IMR-90 (cell line): Measurements from ENCODE around the gene GNG2. TPM values are rescaled to one million over a fixed set of nuclear protein-coding genes. Genes with fewer than 3 reads are reported as not detected.

ENCODE experiments used
- ATAC-seq: fragments of 200-7000 bp; cut with Tn5 transposase; 2 replicates; pipeline ENCODE4 v1.9.1; 2020; ENCODE audit warnings: low read depth, mild to moderate bottlenecking, moderate library complexity
- BruUV-seq: library from RNA; stranded (reverse); fragments of 400-500 nt; replicated peaks from 2 replicates; lab custom pipeline; 2021; lab: Mats Ljungman, UMichigan
- CTCF ChIA-PET: fragments of 300-600 bp; formaldehyde crosslinking; extraction: SDS; loops from one replicate; lab custom pipeline; 2021; ENCODE audit warnings: antibody characterized with exemption; lab: Yijun Ruan, JAX
- POLR2A ChIA-PET: fragments of 300-600 bp; sonication (Branson Sonifier 250); formaldehyde crosslinking; loops from one replicate; lab custom pipeline; 2022; ENCODE audit warnings: antibody characterized with exemption; ENCODE audit not compliant: unreplicated experiment; lab: Charles Lee
- DNase-seq: peaks from one replicate; pipeline ENCODE4 v3.0.0; 2013
- H2AFZ ChIP-seq: replicated peaks from 2 replicates; pipeline ENCODE3; 2013; ENCODE audit warnings: low read length, mild to moderate bottlenecking; ENCODE audit not compliant: poor library complexity
- H2AK5ac ChIP-seq: 2 replicates; pipeline ENCODE4 v1.6.1; 2013; ENCODE audit warnings: low read depth, low read length, inconsistent platforms
- H2AK9ac ChIP-seq: replicated peaks from 2 replicates; pipeline ENCODE3; 2013; ENCODE audit warnings: mild to moderate bottlenecking, low read depth, low read length, moderate library complexity; ENCODE audit not compliant: poor library complexity
- H2BK120ac ChIP-seq: 2 replicates; pipeline ENCODE4 v1.6.1; 2013; ENCODE audit warnings: low read depth, low read length, inconsistent platforms
- H2BK15ac ChIP-seq: 3 replicates; pipeline ENCODE4 v1.6.1; 2013; ENCODE audit warnings: low read depth, low read length, inconsistent platforms
- H2BK20ac ChIP-seq: 2 replicates; pipeline ENCODE4 v1.6.1; 2013; ENCODE audit warnings: low read depth, mild to moderate bottlenecking, inconsistent platforms, low read length, moderate library complexity
- H2BK5ac ChIP-seq: 2 replicates; pipeline ENCODE4 v1.6.1; 2013; ENCODE audit warnings: mild to moderate bottlenecking, low read depth, low read length, inconsistent platforms; ENCODE audit not compliant: poor library complexity, severe bottlenecking
- H3K14ac ChIP-seq: replicated peaks from 2 replicates; pipeline ENCODE4 v1.6.1; 2013; ENCODE audit warnings: low read depth, low read length, inconsistent platforms
- H3K18ac ChIP-seq: 2 replicates; pipeline ENCODE4 v1.6.1; 2013; ENCODE audit warnings: low read depth, low read length, control low read depth
- H3K23ac ChIP-seq: 2 replicates; pipeline ENCODE4 v1.6.1; 2013; ENCODE audit warnings: low read depth, low read length, inconsistent platforms
- H3K27ac ChIP-seq: 2 replicates; pipeline ENCODE4 v1.5.1; 2013; ENCODE audit warnings: mild to moderate bottlenecking, control low read depth, low read length; ENCODE audit not compliant: insufficient read depth
- H3K27me3 ChIP-seq: 2 replicates; pipeline ENCODE4 v1.6.1; 2013; ENCODE audit warnings: low read length; ENCODE audit not compliant: control insufficient read depth, insufficient read depth
- H3K36me3 ChIP-seq: 2 replicates; pipeline ENCODE4 v1.6.1; 2013; ENCODE audit warnings: low read length, mixed read lengths; ENCODE audit not compliant: control insufficient read depth, insufficient read depth
- H3K4ac ChIP-seq: 2 replicates; pipeline ENCODE4 v1.6.1; 2013; ENCODE audit warnings: low read depth, low read length, inconsistent platforms
- H3K4me1 ChIP-seq: 2 replicates; pipeline ENCODE4 v1.6.1; 2013; ENCODE audit warnings: low read length, mixed read lengths; ENCODE audit not compliant: control insufficient read depth, insufficient read depth
- H3K4me2 ChIP-seq: 2 replicates; pipeline ENCODE4 v1.6.1; 2013; ENCODE audit warnings: low read depth, mild to moderate bottlenecking, control low read depth, low read length, moderate library complexity
- H3K4me3 ChIP-seq: 2 replicates; pipeline ENCODE4 v1.5.1; 2013; ENCODE audit warnings: low read depth, mild to moderate bottlenecking, control low read depth, low read length, moderate library complexity; ENCODE audit not compliant: insufficient read depth
- H3K56ac ChIP-seq: 2 replicates; pipeline ENCODE4 v1.6.1; 2013; ENCODE audit warnings: low read length, inconsistent platforms; ENCODE audit not compliant: insufficient read depth; ENCODE audit errors: extremely low read depth
- H3K79me1 ChIP-seq, 2 experiments: 2 replicates each; pipeline ENCODE4 v1.6.1; 2013; ENCODE audit warnings: low read length in 2 of 2, inconsistent platforms in 1 of 2, low read depth in 1 of 2
- H3K9ac ChIP-seq: 2 replicates; pipeline ENCODE4 v1.6.1; 2013; ENCODE audit warnings: low read depth, low read length, control low read depth
- H3K9me1 ChIP-seq: 2 replicates; pipeline ENCODE4 v1.6.1; 2013; ENCODE audit warnings: low read length, inconsistent platforms; ENCODE audit not compliant: insufficient read depth
- H3K9me3 ChIP-seq: 2 replicates; pipeline ENCODE4 v1.6.1; 2013; ENCODE audit warnings: low read length; ENCODE audit not compliant: control insufficient read depth, insufficient read depth
- H4K20me1 ChIP-seq: 2 replicates; pipeline ENCODE4 v1.6.1; 2013; ENCODE audit warnings: low read length, inconsistent platforms; ENCODE audit not compliant: insufficient read depth
- H4K5ac ChIP-seq: 2 replicates; pipeline ENCODE4 v1.6.1; 2013; ENCODE audit warnings: mild to moderate bottlenecking, low read depth, low read length, control low read depth
- H4K8ac ChIP-seq, 2 experiments: 2 replicates each; pipeline ENCODE4 v1.6.1; 2013; ENCODE audit warnings: low read depth in 2 of 2, low read length in 2 of 2, control low read depth in 1 of 2, inconsistent platforms in 1 of 2
- H4K91ac ChIP-seq: 2 replicates; pipeline ENCODE4 v1.6.1; 2013; ENCODE audit warnings: low read depth, low read length, inconsistent platforms; ENCODE audit not compliant: insufficient read depth
- MAZ ChIP-seq: IDR thresholded peaks from 2 replicates; pipeline ENCODE4 v1.6.1; 2012; ENCODE audit warnings: low read depth, mild to moderate bottlenecking, low read length, improper control_type of control experiment, moderate library complexity, borderline replicate concordance
- RFX5 ChIP-seq: IDR thresholded peaks from 2 replicates; pipeline ENCODE4 v1.8.0; 2012; ENCODE audit warnings: low read depth, mild to moderate bottlenecking, low read length, moderate library complexity
- WGBS, 2 experiments: methylation state at CpG; one replicate each; pipeline versions ENCODE4 v1.1.5 to v1.1.7; 2013; ENCODE audit warnings: missing lambda C conversion rate in 2 of 2; ENCODE audit not compliant: insufficient read length in 1 of 2; ENCODE audit errors: extremely low coverage in 2 of 2; 5-methylcytosine and 5-hydroxymethylcytosine counted together
- dilution Hi-C: fragments of 300-500 bp; cut with HindIII; formaldehyde crosslinking; loops from one replicate; pipeline ENCODE4 v1.14.3; 2018; ENCODE audit warnings: low sequenced_read_pairs; ENCODE audit not compliant: unreplicated experiment
- in situ Hi-C: fragments of 300-500 bp; cut with MboI; formaldehyde crosslinking; loops from 3 replicates; pipeline ENCODE4 v1.14.3; 2019; ENCODE audit warnings: low sequenced_read_pairs, inconsistent platforms, mixed read lengths
- intact Hi-C: fragments of 100-400 bp; cut with micrococcal nuclease; formaldehyde crosslinking; loops from 2 replicates; pipeline ENCODE4 v1.10.0; 2022
- polyA plus RNA-seq, 3 experiments: library from polyadenylated mRNA; depleted of rRNA; stranded (reverse); fragments of >200 nt; gene quantifications; 2 replicates each; pipeline ENCODE4 v1.2.3, GENCODE V29; 2012; ENCODE audit warnings: low replicate concordance in 1 of 3
- total RNA-seq: library from RNA; depleted of rRNA; stranded (reverse); fragments of >200 nt; gene quantifications from 2 replicates; pipeline ENCODE4 v1.2.3, GENCODE V29; 2012

GNG2 gene
- total and polyA plus RNA-seq, 2 of the 4 experiments (the other 2 are of a cell fraction): 13.1 to 14.6 TPM

GRCh38 chr14:51877810-51878209, 17.4 kb downstream of the GNG2 start:
- H3K23ac ChIP-seq: no peak overlapping the region
- H3K14ac ChIP-seq: no peak overlapping the region
- BruUV-seq: no TSS peak
- no CpG with 5 or more reads among the region's 1 CpG for WGBS, 2 experiments
- no peaks in the 10 kb centered on the region for H3K9me3 ChIP-seq
- POLR2A ChIA-PET: no interaction called here
- no peak overlapping the region for H4K91ac ChIP-seq
- no peak overlapping the region for H3K56ac ChIP-seq
- H3K18ac ChIP-seq: no peak overlapping the region
- no peak overlapping the region for H4K8ac ChIP-seq
- H4K20me1 ChIP-seq: peaks cover 3% of the 10 kb centered on the region; the same call in 1 of the 2 replicates
- H3K27ac ChIP-seq: no peak overlapping the region
- no peaks in the 10 kb centered on the region for H3K9me1 ChIP-seq
- no peak overlapping the region for H2AK5ac ChIP-seq
- CTCF ChIA-PET: no interaction called here
- no peaks in the 10 kb centered on the region for H3K27me3 ChIP-seq
- H3K79me1 ChIP-seq: peaks cover 13 to 21% of the 10 kb centered on the region in 2 experiments
- no peak overlapping the region for H2AK9ac ChIP-seq
- peaks cover 6% of the 10 kb centered on the region for H3K4me1 ChIP-seq
- H2BK20ac ChIP-seq: no peak overlapping the region
- no peak overlapping the region for H2BK120ac ChIP-seq
- TF ChIP-seq RFX5 (no peak), MAZ (no peak)
- no peak overlapping the region for H3K4me3 ChIP-seq
- no peak overlapping the region for H2BK15ac ChIP-seq
- ATAC-seq: no peak
- no peak overlapping the region for H4K5ac ChIP-seq
- dilution Hi-C loops (no loop called here), intact Hi-C loops (no loop called here), in situ Hi-C loops (no loop called here)
- H3K9ac ChIP-seq: no peak overlapping the region
- H2AFZ ChIP-seq: no peak overlapping the region
- no peak overlapping the region for H2BK5ac ChIP-seq
- no peak for DNase-seq
- H3K4me2 ChIP-seq: no peak overlapping the region
- no peaks in the 10 kb centered on the region for H3K36me3 ChIP-seq
- H3K4ac ChIP-seq: no peak overlapping the region
